Chondrocyte (in vitro differentiated cells): ENCODE results near the gene KIRREL3. TPM values are rescaled to one million over a fixed set of nuclear protein-coding genes. Genes with fewer than 3 reads are reported as not detected.

Experiments used
- DNase-seq: peaks from one replicate; pipeline ENCODE4 v3.0.0; 2021; ENCODE audit warnings: mixed read lengths, low spot score
- H3K27ac Mint-ChIP-seq: one replicate; pipeline ENCODE4 v1.8.0; 2021; ENCODE audit warnings: mild to moderate bottlenecking, moderate library complexity, mixed read lengths; ENCODE audit not compliant: unreplicated experiment
- H3K27me3 Mint-ChIP-seq: 2 replicates; pipeline ENCODE4 v1.8.0; 2021; ENCODE audit warnings: low read depth, mixed read lengths
- H3K36me3 Mint-ChIP-seq: 2 replicates; pipeline ENCODE4 v1.8.0; 2021; ENCODE audit warnings: low read depth, mixed read lengths
- H3K4me1 Mint-ChIP-seq: 2 replicates; pipeline ENCODE4 v1.8.0; 2021; ENCODE audit warnings: low read depth, mild to moderate bottlenecking, mixed read lengths
- H3K4me3 Mint-ChIP-seq: one replicate; pipeline ENCODE4 v1.8.0; 2021; ENCODE audit warnings: mild to moderate bottlenecking, moderate library complexity, mixed read lengths; ENCODE audit not compliant: unreplicated experiment
- H3K9me3 Mint-ChIP-seq: 2 replicates; pipeline ENCODE4 v1.8.0; 2021; ENCODE audit warnings: low read depth, mixed read lengths
- CTCF ChIP-seq: fragments of 200-600 bp; sonication (generic); IDR thresholded peaks from 2 replicates; pipeline ENCODE4 v1.5.0; 2021; ENCODE audit warnings: antibody characterized with exemption, mild to moderate bottlenecking, moderate library complexity
- total RNA-seq: library from RNA; stranded (reverse); gene quantifications from 3 replicates; pipeline ENCODE4 v1.2.1, GENCODE V29; 2021

KIRREL3 gene
- total RNA-seq, 1 donor from 2014 or later, result 1.2 TPM

- no peaks in the 10 kb centered on the region for H3K9me3 Mint-ChIP-seq
- H3K27me3 Mint-ChIP-seq, result peaks cover 7% of the 10 kb centered on the region
- H3K4me3 Mint-ChIP-seq, result no peak overlapping the region
- H3K36me3 Mint-ChIP-seq, result no peaks in the 10 kb centered on the region
- no peak overlapping the region for H3K27ac Mint-ChIP-seq
- TF ChIP-seq CTCF, result no peak
- H3K4me1 Mint-ChIP-seq, result no peaks in the 10 kb centered on the region
- DNase-seq, result no peak
Measured at GRCh38 chr11:126496576-126497337, 503.8 kb downstream of the KIRREL3 start.

- TF ChIP-seq CTCF, result no peak
- Mint-ChIP-seq H3K36me3 (no peaks in the 10 kb centered on the region), H3K4me1 (no peaks in the 10 kb centered on the region), H3K27me3 (peaks cover 4% of the 10 kb centered on the region), H3K4me3 (no peak overlapping the region), H3K9me3 (no peaks in the 10 kb centered on the region), H3K27ac (no peak overlapping the region)
- DNase-seq, result no peak
Measured at GRCh38 chr11:126495281-126496220, 505.0 kb downstream of the KIRREL3 start.

- no peak for DNase-seq
- peaks cover 4% of the 10 kb centered on the region for H3K27me3 Mint-ChIP-seq
- no peak overlapping the region for H3K27ac Mint-ChIP-seq
- H3K9me3 Mint-ChIP-seq, result no peaks in the 10 kb centered on the region
- no peak for TF ChIP-seq CTCF
- peaks cover under 1% of the 10 kb centered on the region for H3K4me1 Mint-ChIP-seq
- no peaks in the 10 kb centered on the region for H3K36me3 Mint-ChIP-seq
- no peak overlapping the region for H3K4me3 Mint-ChIP-seq
Measured at GRCh38 chr11:126494831-126495230, 505.7 kb downstream of the KIRREL3 start.

- no peak overlapping the region for H3K27ac Mint-ChIP-seq
- no peak overlapping the region for H3K4me3 Mint-ChIP-seq
- DNase-seq, result no peak
- peaks cover 1% of the 10 kb centered on the region for H3K27me3 Mint-ChIP-seq
- no peaks in the 10 kb centered on the region for H3K36me3 Mint-ChIP-seq
- no peaks in the 10 kb centered on the region for H3K9me3 Mint-ChIP-seq
- peaks cover 3% of the 10 kb centered on the region for H3K4me1 Mint-ChIP-seq
- no peak for TF ChIP-seq CTCF
Measured at GRCh38 chr11:126492331-126493082, 508.1 kb downstream of the KIRREL3 start.

- H3K4me3 Mint-ChIP-seq, result no peak overlapping the region
Measured at GRCh38 chr11:126491092-126491491, 509.5 kb downstream of the KIRREL3 start.

More at GRCh38 chr11:126491092-126491491, 509.5 kb downstream of the KIRREL3 start:
- no peak for DNase-seq
- peaks cover 3% of the 10 kb centered on the region for H3K4me1 Mint-ChIP-seq
- peaks cover 1% of the 10 kb centered on the region for H3K27me3 Mint-ChIP-seq
- H3K36me3 Mint-ChIP-seq, result no peaks in the 10 kb centered on the region
- H3K27ac Mint-ChIP-seq, result no peak overlapping the region
- H3K9me3 Mint-ChIP-seq, result no peaks in the 10 kb centered on the region
- TF ChIP-seq CTCF, result no peak
